HCT116 (cell line): ENCODE measurements around the gene ZMYM1. TPM values are rescaled to one million over a fixed set of nuclear protein-coding genes. Genes with fewer than 3 reads are reported as not detected.
"Not testable (repeated sequence)": the region's sequence is repeated elsewhere in the genome, so short reads cannot be mapped to it uniquely, and the experiment has no call there.

ENCODE experiments used
- ATAC-seq: fragments of 200-7000 bp; cut with Tn5 transposase; 2 replicates; pipeline ENCODE4 v1.9.1; 2020; ENCODE audit warnings: mild to moderate bottlenecking, moderate library complexity
- BruUV-seq: library from RNA; stranded (reverse); fragments of 400-500 nt; replicated peaks from 2 replicates; lab custom pipeline; 2021; lab: Mats Ljungman, UMichigan
- CTCF ChIA-PET: fragments of 300-600 bp; sonication (Branson Sonifier 250); formaldehyde crosslinking; loops from one replicate; lab custom pipeline; 2021; ENCODE audit warnings: antibody characterized with exemption; lab: Charles Lee
- POLR2A ChIA-PET: fragments of 300-600, 350-600 bp; sonication (Branson Sonifier 250); formaldehyde crosslinking; loops from one replicate; lab custom pipeline; 2021; ENCODE audit warnings: antibody characterized with exemption; lab: Charles Lee
- RAD21 ChIA-PET, 2 experiments: fragments of 300-600 bp; sonication (Branson Sonifier 250); formaldehyde crosslinking; loops; one replicate each; lab custom pipeline; 2023; ENCODE audit warnings: low total read pairs in 2 of 2; ENCODE audit not compliant: uncharacterized antibody in 2 of 2, unreplicated experiment in 2 of 2, low non-redundant PET in 1 of 2; lab: Charles Lee
- DNase-seq: peaks from one replicate; pipeline ENCODE4 v3.0.0-alpha.2; 2010; ENCODE audit warnings: low read depth, low spot score
- H2AFZ ChIP-seq: fragments of 200-600 bp; shearing (Covaris generic), sonication (generic); 2 replicates; pipeline ENCODE4 v1.6.1; 2017; ENCODE audit warnings: low read depth, mixed run types, mixed read lengths, antibody characterized with exemption, low read length; ENCODE audit not compliant: poor library complexity, severe bottlenecking
- H3K27ac ChIP-seq: 2 replicates; pipeline ENCODE4 v1.5.1; 2012; ENCODE audit warnings: low read depth, low read length
- H3K27me3 ChIP-seq: fragments of 200-600 bp; sonication (generic); 2 replicates; pipeline ENCODE4 v1.6.1; 2016; ENCODE audit warnings: mixed run types, low read length, mixed read lengths; ENCODE audit not compliant: insufficient read depth
- H3K36me3 ChIP-seq, 2 experiments: fragments of 200-500 bp in 1 of 2; fragments of 200-600 bp in 1 of 2; sonication (Bioruptor generic) in 1 of 2; sonication (generic) in 1 of 2; 2 replicates each; pipeline versions ENCODE4 v1.5.1 to v1.6.1; 2014 to 2016; ENCODE audit warnings: low read length in 2 of 2, inconsistent platforms in 1 of 2, mixed read lengths in 1 of 2, mixed run types in 1 of 2; ENCODE audit not compliant: insufficient read depth in 2 of 2, control insufficient read depth in 1 of 2
- H3K4me1 ChIP-seq, 2 experiments: fragments of 200-600 bp in 1 of 2; sonication (generic) in 1 of 2; 2 replicates each; pipeline versions ENCODE4 v1.5.1 to v1.6.1; 2012 to 2017; ENCODE audit warnings: low read length in 2 of 2, inconsistent platforms in 1 of 2, mild to moderate bottlenecking in 1 of 2, mixed read lengths in 1 of 2, mixed run types in 1 of 2, moderate library complexity in 1 of 2; ENCODE audit not compliant: insufficient read depth in 2 of 2, control insufficient read depth in 1 of 2
- H3K4me2 ChIP-seq: fragments of 200-600 bp; sonication (generic); 2 replicates; pipeline ENCODE4 v1.6.1; 2017; ENCODE audit warnings: mixed run types, low read length, mixed read lengths
- H3K4me3 ChIP-seq, 2 experiments: fragments of 200-600 bp in 1 of 2; sonication (generic) in 1 of 2; replicated peaks in 1 of 2; 2 replicates each; pipeline ENCODE4 v1.5.1; 2011 to 2016; ENCODE audit warnings: low read length in 2 of 2, control low read depth in 1 of 2, low read depth in 1 of 2, mild to moderate bottlenecking in 1 of 2, mixed read lengths in 1 of 2, mixed run types in 1 of 2
- H3K79me2 ChIP-seq: fragments of 200-600 bp; sonication (generic); 2 replicates; pipeline ENCODE4 v1.6.1; 2017; ENCODE audit warnings: mild to moderate bottlenecking, mixed run types, low read length, moderate library complexity, mixed read lengths; ENCODE audit not compliant: insufficient read depth
- H3K9ac ChIP-seq: fragments of 200-600 bp; sonication (generic); 2 replicates; pipeline ENCODE4 v1.6.1; 2016; ENCODE audit warnings: low read length, mixed read lengths
- H3K9me2 ChIP-seq: fragments of 200-600 bp; sonication (generic), shearing (Covaris generic); 2 replicates; pipeline ENCODE4 v1.6.1; 2017; ENCODE audit warnings: mixed run types, mild to moderate bottlenecking, moderate library complexity; ENCODE audit not compliant: insufficient read depth
- H3K9me3 ChIP-seq, 2 experiments: fragments of 200-500 bp in 1 of 2; fragments of 200-600 bp in 1 of 2; sonication (Bioruptor generic) in 1 of 2; sonication (generic) in 1 of 2; 2 replicates each; pipeline ENCODE4 v1.6.1; 2014 to 2017; ENCODE audit warnings: low read length in 2 of 2, mixed read lengths in 2 of 2, inconsistent platforms in 1 of 2, low read depth in 1 of 2, mild to moderate bottlenecking in 1 of 2, mixed run types in 1 of 2, moderate library complexity in 1 of 2; ENCODE audit not compliant: control insufficient read depth in 1 of 2, insufficient read depth in 1 of 2
- H4K20me1 ChIP-seq: fragments of 200-600 bp; sonication (generic), shearing (Covaris generic); 2 replicates; pipeline ENCODE4 v1.6.1; 2017; ENCODE audit warnings: mixed run types, mild to moderate bottlenecking, moderate library complexity; ENCODE audit not compliant: insufficient read depth
- CBX3 ChIP-seq: IDR thresholded peaks from 2 replicates; pipeline ENCODE4 v1.6.1; 2012; ENCODE audit warnings: low read depth
- EZH2 ChIP-seq: fragments of 200-600 bp; sonication (generic); IDR thresholded peaks from 2 replicates; pipeline ENCODE4 v1.6.1; 2017; ENCODE audit warnings: antibody characterized with exemption, mixed run types
- EZH2phosphoT487 ChIP-seq: fragments of 200-600 bp; IDR thresholded peaks from 2 replicates; pipeline ENCODE4 v1.6.1; 2018; ENCODE audit warnings: antibody characterized with exemption, borderline replicate concordance
- JUND ChIP-seq: IDR thresholded peaks from 2 replicates; pipeline ENCODE4 v1.6.1; 2012
- YY1 ChIP-seq: IDR thresholded peaks from 2 replicates; pipeline ENCODE4 v1.6.1; 2011; ENCODE audit warnings: low read length, low read depth, moderate library complexity, mild to moderate bottlenecking; ENCODE audit not compliant: insufficient replicate concordance; ENCODE audit errors: extremely low read depth
- intact Hi-C: fragments of 100-400 bp; cut with micrococcal nuclease; formaldehyde crosslinking; loops from 2 replicates; pipeline ENCODE4 v1.10.0; 2022
- total RNA-seq: library from RNA; stranded (reverse); gene quantifications from one replicate; pipeline ENCODE4 v1.2.1, GENCODE V29; 2021; ENCODE audit not compliant: unreplicated experiment
- TF ChIP-seq, protein P1 (sequence below): IDR thresholded peaks from 2 replicates; pipeline ENCODE4 v1.6.1; 2012
- TF ChIP-seq, protein P2 (sequence below): IDR thresholded peaks from 2 replicates; pipeline ENCODE4 v1.6.1; 2012

The ZMYM1 gene
- total RNA-seq, 1 experiment from 2014 or later, result 37.6 TPM

DNA sequence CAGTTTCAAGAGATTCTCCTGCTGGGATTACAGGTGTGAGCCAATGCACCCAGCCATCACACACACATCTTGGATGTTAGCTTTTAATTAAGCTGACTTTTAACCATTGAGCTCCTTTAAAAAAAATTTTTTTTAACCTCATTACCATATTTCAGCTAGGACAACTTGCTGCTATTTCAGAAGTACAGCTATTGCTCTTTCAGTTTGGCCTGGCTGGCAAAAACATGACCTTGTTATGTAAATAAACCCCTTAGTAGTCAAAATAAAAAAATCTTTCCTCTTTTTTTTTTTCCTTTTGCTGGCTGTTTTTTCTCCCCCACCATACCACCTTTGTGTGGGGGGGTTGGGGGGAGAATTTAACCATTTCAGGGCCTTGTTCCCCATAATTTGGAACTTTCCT is 49.9 kb downstream of the ZMYM1 start:
- DNase-seq (no peak), ATAC-seq (no peak)
- intact Hi-C loops, result no loop called here
- Histone ChIP-seq H3K27me3 (no peaks in the 10 kb centered on the region), H2AFZ (no peak overlapping the region), H3K9ac (no peak overlapping the region), H3K4me1 (no peaks in the 10 kb centered on the region), H3K9me3 (peaks cover 0 to 9% of the 10 kb centered on the region in 2 experiments; a peak in 1 of 4 replicates), H4K20me1 (no peaks in the 10 kb centered on the region), H3K4me2 (no peak overlapping the region), H3K36me3 (no peaks in the 10 kb centered on the region), H3K4me3 (no peak overlapping the region), H3K27ac (no peak overlapping the region), H3K9me2 (no peaks in the 10 kb centered on the region), H3K79me2 (no peaks in the 10 kb centered on the region)
- ChIA-PET POLR2A (interaction anchor here (1.0 kb wide), 1 partner anchor 64 kb away, joined by 3 read pairs; the partner anchor contains the start of gene SFPQ), CTCF (no interaction called here), RAD21 (no interaction called here)
- BruUV-seq, result no TSS peak
- TF ChIP-seq EZH2 (no peak), YY1 (no peak), EZH2phosphoT487 (no peak)

DNA sequence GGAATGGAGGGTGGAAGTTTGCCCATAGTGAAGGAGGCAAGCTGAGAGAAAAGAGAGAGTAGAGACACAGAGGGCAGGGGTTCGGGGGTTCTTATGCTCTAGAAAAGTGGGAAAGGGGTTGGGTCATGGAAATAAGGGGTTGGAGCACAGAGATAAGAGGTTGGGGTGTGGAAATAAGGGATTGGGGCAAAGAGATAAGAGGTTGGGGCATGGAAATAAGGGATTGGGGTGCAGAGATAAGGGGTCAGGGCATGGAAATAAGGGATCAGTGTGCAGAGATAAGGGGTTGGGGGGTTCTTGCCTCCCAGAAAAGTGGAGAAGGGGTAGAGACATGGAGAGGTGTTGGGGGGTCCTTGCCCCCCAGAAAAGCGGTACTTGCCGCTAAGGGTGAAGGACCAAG is 57.6 kb downstream of the ZMYM1 start:
- Histone ChIP-seq H3K4me1 (no peaks in the 10 kb centered on the region), H3K9me2 (no peaks in the 10 kb centered on the region)

DNA sequence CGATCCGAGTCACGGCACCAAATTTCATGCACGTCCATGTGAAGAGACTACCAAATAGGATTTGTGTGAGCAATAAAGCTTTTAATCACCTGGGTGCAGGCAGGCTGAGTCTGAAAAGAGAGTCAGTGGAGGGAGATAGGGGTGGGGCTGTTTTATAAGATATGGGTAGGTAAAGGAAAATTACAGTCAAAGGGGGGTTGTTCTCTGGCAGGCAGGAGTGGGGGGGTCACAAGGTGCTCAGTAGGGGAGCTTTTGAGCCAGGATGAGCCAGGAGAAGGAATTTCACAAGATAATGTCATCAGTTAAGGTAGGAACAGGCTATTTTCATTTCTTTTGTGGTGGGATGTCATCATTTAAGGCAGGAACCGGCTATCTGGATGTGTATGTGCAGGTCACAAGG is 58.4 kb downstream of the ZMYM1 start:
- H3K4me3 ChIP-seq, H3K9ac ChIP-seq, H3K4me1 ChIP-seq, H4K20me1 ChIP-seq, H2AFZ ChIP-seq, CTCF ChIA-PET, H3K9me2 ChIP-seq, H3K9me3 ChIP-seq, H3K27me3 ChIP-seq, H3K27ac ChIP-seq, ATAC-seq, DNase-seq, BruUV-seq, RAD21 ChIA-PET, intact Hi-C loops, POLR2A ChIA-PET, H3K36me3 ChIP-seq, H3K79me2 ChIP-seq, H3K4me2 ChIP-seq: not testable (repeated sequence)

More for the DNA sequence above, 57.6 kb downstream of the ZMYM1 start:
- Histone ChIP-seq H3K27ac (no peak overlapping the region), H4K20me1 (no peaks in the 10 kb centered on the region), H3K9me3 (no peaks in the 10 kb centered on the region), H3K4me3 (no peak overlapping the region), H3K36me3 (no peaks in the 10 kb centered on the region), H3K9ac (no peak overlapping the region), H3K79me2 (no peaks in the 10 kb centered on the region), H3K27me3 (no peaks in the 10 kb centered on the region), H2AFZ (no peak overlapping the region), H3K4me2 (no peak overlapping the region)
- CTCF ChIA-PET, result no interaction called here
- ATAC-seq (no peak), DNase-seq (no peak)
- POLR2A ChIA-PET, result no interaction called here
- RAD21 ChIA-PET, result no interaction called here
- TF ChIP-seq, protein P1, sequence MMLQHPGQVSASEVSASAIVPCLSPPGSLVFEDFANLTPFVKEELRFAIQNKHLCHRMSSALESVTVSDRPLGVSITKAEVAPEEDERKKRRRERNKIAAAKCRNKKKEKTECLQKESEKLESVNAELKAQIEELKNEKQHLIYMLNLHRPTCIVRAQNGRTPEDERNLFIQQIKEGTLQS, result no peak
- TF ChIP-seq, protein P2, sequence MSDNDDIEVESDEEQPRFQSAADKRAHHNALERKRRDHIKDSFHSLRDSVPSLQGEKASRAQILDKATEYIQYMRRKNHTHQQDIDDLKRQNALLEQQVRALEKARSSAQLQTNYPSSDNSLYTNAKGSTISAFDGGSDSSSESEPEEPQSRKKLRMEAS, result no peak
- no peak for TF ChIP-seq CBX3
- no peak for TF ChIP-seq JUND
- BruUV-seq, result no TSS peak
- intact Hi-C loops, result no loop called here

DNA sequence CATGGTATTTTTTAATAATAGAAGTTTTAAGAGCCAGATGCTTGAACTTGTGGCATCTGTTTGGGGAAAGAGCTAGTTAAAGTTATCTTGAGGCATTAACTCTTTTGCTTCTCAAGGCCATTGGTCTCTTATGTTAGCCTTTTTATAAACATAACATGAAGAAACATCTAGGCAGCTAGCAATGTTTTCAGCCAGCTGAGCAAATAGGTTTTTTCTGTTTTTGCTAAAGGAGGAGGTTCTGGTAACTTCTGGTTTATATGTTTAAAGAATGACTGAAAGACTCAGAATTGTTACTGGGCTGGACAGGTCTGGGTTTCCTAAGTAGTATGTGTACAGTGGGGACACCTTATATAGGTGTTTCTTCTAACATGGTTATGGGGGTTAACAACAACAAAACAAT is 63.1 kb downstream of the ZMYM1 start:
- ATAC-seq, H3K27ac ChIP-seq, CTCF ChIA-PET: not testable (repeated sequence)

More for the DNA sequence above, 63.1 kb downstream of the ZMYM1 start:
- H3K4me2 ChIP-seq, intact Hi-C loops, H4K20me1 ChIP-seq, H3K36me3 ChIP-seq, BruUV-seq, H3K4me3 ChIP-seq, RAD21 ChIA-PET, H3K9me2 ChIP-seq, H3K9me3 ChIP-seq, H3K79me2 ChIP-seq, H3K27me3 ChIP-seq, POLR2A ChIA-PET, DNase-seq, H3K9ac ChIP-seq, H2AFZ ChIP-seq, H3K4me1 ChIP-seq: not testable (repeated sequence)
